WTC11 (cell line): ENCODE results near the gene VWC2.

Experiments used
- CREB1 ChIP-seq: sonication (generic); formaldehyde crosslinking; IDR thresholded peaks from 2 replicates; pipeline ENCODE4 v1.8.0; 2023; ENCODE audit warnings: mild to moderate bottlenecking, missing genetic modification reagents
- CTCF ChIP-seq: fragments of 200-600 bp; IDR thresholded peaks from 2 replicates; pipeline ENCODE4 v1.8.0; 2022; ENCODE audit warnings: antibody characterized with exemption
- FOXP4 ChIP-seq: sonication (generic); formaldehyde crosslinking; IDR thresholded peaks from 2 replicates; pipeline ENCODE4 v1.8.0; 2022; ENCODE audit warnings: mild to moderate bottlenecking, missing genetic modification reagents
- NR1H2 ChIP-seq: sonication (generic); formaldehyde crosslinking; IDR thresholded peaks from 2 replicates; pipeline ENCODE4 v1.9.0; 2021; ENCODE audit warnings: mild to moderate bottlenecking, moderate library complexity, missing genetic modification reagents
- RORB ChIP-seq: fragments of 250-450 bp; sonication (Bioruptor Pico); IDR thresholded peaks from 2 replicates; pipeline ENCODE4 v1.9.0; 2021; ENCODE audit warnings: mild to moderate bottlenecking
- ZNF263 ChIP-seq: sonication (generic); formaldehyde crosslinking; IDR thresholded peaks from 2 replicates; pipeline ENCODE4 v1.8.1; 2022; ENCODE audit warnings: low read depth, mild to moderate bottlenecking, moderate library complexity, missing genetic modification reagents

GRCh38 chr7:49802600-49802999 lies 29.2 kb downstream of the VWC2 start:
- no peak for TF ChIP-seq FOXP4
- no peak for TF ChIP-seq NR1H2
- no peak for TF ChIP-seq ZNF263 (CRISPR knock-in tag)
- TF ChIP-seq CREB1 (CRISPR knock-in tag) = no peak
- no peak for TF ChIP-seq RORB (CRISPR knock-in tag)
- no peak for TF ChIP-seq CTCF
